DND-41 (cell line): ENCODE data around the gene CIAO3.

Experiments used
- ATAC-seq: fragments of 200-7000 bp; cut with Tn5 transposase; 3 replicates; pipeline ENCODE4 v1.9.1; 2021; ENCODE audit warnings: low read depth; ENCODE audit not compliant: insufficient read depth
- DNase-seq: peaks from one replicate; pipeline ENCODE4 v3.0.0-alpha.2; 2020
- H2AFZ ChIP-seq: 2 replicates; pipeline ENCODE4 v1.6.0; 2012; ENCODE audit warnings: low read depth, low read length
- H3K27ac ChIP-seq: 2 replicates; pipeline ENCODE4 v1.5.1; 2012; ENCODE audit warnings: low read length, inconsistent platforms
- H3K27me3 ChIP-seq: fragments of 200-600 bp; sonication (generic); 2 replicates; pipeline ENCODE4 v1.6.0; 2012; ENCODE audit warnings: low read length, mild to moderate bottlenecking, inconsistent platforms; ENCODE audit not compliant: insufficient read depth, poor library complexity
- H3K36me3 ChIP-seq: 2 replicates; pipeline ENCODE4 v1.5.1; 2012; ENCODE audit warnings: low read length, inconsistent platforms; ENCODE audit not compliant: insufficient read depth
- H3K4me1 ChIP-seq: 2 replicates; pipeline ENCODE4 v1.5.1; 2012; ENCODE audit warnings: mild to moderate bottlenecking, low read length; ENCODE audit not compliant: insufficient read depth
- H3K4me2 ChIP-seq: 2 replicates; pipeline ENCODE4 v1.6.0; 2012; ENCODE audit warnings: mild to moderate bottlenecking, moderate library complexity, low read length, inconsistent platforms; ENCODE audit not compliant: insufficient read depth
- H3K4me3 ChIP-seq, 2 experiments: fragments of 200-600 bp in 1 of 2; shearing (Covaris generic) in 1 of 2; 2 replicates each; pipeline ENCODE4 v1.5.1; 2012 to 2016; ENCODE audit warnings: inconsistent platforms in 2 of 2, low read length in 2 of 2, mild to moderate bottlenecking in 2 of 2, low read depth in 1 of 2, moderate library complexity in 1 of 2
- H3K79me2 ChIP-seq: 2 replicates; pipeline ENCODE4 v1.6.0; 2012; ENCODE audit warnings: low read length, inconsistent platforms; ENCODE audit not compliant: insufficient read depth
- H3K9ac ChIP-seq: 2 replicates; pipeline ENCODE4 v1.6.0; 2012; ENCODE audit warnings: low read depth, mild to moderate bottlenecking, inconsistent platforms, low read length, moderate library complexity
- H3K9me3 ChIP-seq: 2 replicates; pipeline ENCODE4 v1.5.1; 2012; ENCODE audit warnings: low read length, moderate library complexity, mild to moderate bottlenecking, inconsistent platforms; ENCODE audit not compliant: insufficient read depth, severe bottlenecking
- H4K20me1 ChIP-seq: 2 replicates; pipeline ENCODE4 v1.6.0; 2012; ENCODE audit warnings: low read length; ENCODE audit not compliant: insufficient read depth
- CTCF ChIP-seq: IDR thresholded peaks from 2 replicates; pipeline ENCODE4 v1.5.1; 2012; ENCODE audit warnings: borderline replicate concordance, low read length, moderate library complexity, mild to moderate bottlenecking; ENCODE audit not compliant: poor library complexity, severe bottlenecking; ENCODE audit errors: extremely low read depth
- EZH2 ChIP-seq: IDR thresholded peaks from 3 replicates; pipeline ENCODE4 v1.6.1; 2012; ENCODE audit warnings: borderline replicate concordance, low read depth, mild to moderate bottlenecking, moderate library complexity, low read length, inconsistent platforms; ENCODE audit not compliant: severe bottlenecking

CIAO3 gene

GRCh38 chr16:769934-770333 lies 29.1 kb upstream of the CIAO3 start:
- H3K9me3 ChIP-seq: no peaks in the 10 kb centered on the region
- H4K20me1 ChIP-seq: no peaks in the 10 kb centered on the region; the same call in none of the 2 replicates
- H3K27ac ChIP-seq: no peak overlapping the region
- H3K27me3 ChIP-seq: no peaks in the 10 kb centered on the region
- H3K4me1 ChIP-seq: no peaks in the 10 kb centered on the region
- DNase-seq (no peak), ATAC-seq (no peak)
- H3K4me2 ChIP-seq: no peak overlapping the region
- TF ChIP-seq CTCF: no peak
- H3K79me2 ChIP-seq: no peaks in the 10 kb centered on the region
- H3K9ac ChIP-seq: no peak overlapping the region
- no peaks in the 10 kb centered on the region for H3K36me3 ChIP-seq
- H3K4me3 ChIP-seq: no peak overlapping the region
- no peak overlapping the region for H2AFZ ChIP-seq

- Histone ChIP-seq H3K27ac (no peak overlapping the region), H3K4me1 (no peaks in the 10 kb centered on the region), H4K20me1 (no peaks in the 10 kb centered on the region; the same call in none of the 2 replicates), H3K9me3 (no peaks in the 10 kb centered on the region), H3K9ac (no peak overlapping the region), H3K4me3 (no peak overlapping the region), H3K36me3 (no peaks in the 10 kb centered on the region), H2AFZ (no peak overlapping the region), H3K4me2 (no peak overlapping the region), H3K27me3 (no peaks in the 10 kb centered on the region), H3K79me2 (no peaks in the 10 kb centered on the region)
- ATAC-seq (no peak), DNase-seq (no peak)
- no peak for TF ChIP-seq EZH2
Observed at GRCh38 chr16:769184-769784, 28.5 kb upstream of the CIAO3 start.

- Histone ChIP-seq H3K27ac (no peak overlapping the region), H3K27me3 (no peaks in the 10 kb centered on the region), H4K20me1 (no peaks in the 10 kb centered on the region; the same call in none of the 2 replicates), H3K79me2 (no peaks in the 10 kb centered on the region), H3K9ac (no peak overlapping the region), H3K4me3 (no peak overlapping the region), H3K9me3 (no peaks in the 10 kb centered on the region), H3K36me3 (no peaks in the 10 kb centered on the region), H2AFZ (no peak overlapping the region), H3K4me2 (no peak overlapping the region), H3K4me1 (no peaks in the 10 kb centered on the region)
- no peak for DNase-seq
- ATAC-seq: no peak
- TF ChIP-seq CTCF (no peak), EZH2 (no peak)
Observed at GRCh38 chr16:768428-768827, 27.6 kb upstream of the CIAO3 start.

GRCh38 chr16:767743-768235 lies 27.0 kb upstream of the CIAO3 start:
- Histone ChIP-seq H3K4me2 (no peak overlapping the region), H3K27me3 (no peaks in the 10 kb centered on the region), H3K4me3 (no peak overlapping the region), H3K9me3 (no peaks in the 10 kb centered on the region), H3K27ac (no peak overlapping the region), H4K20me1 (no peaks in the 10 kb centered on the region; the same call in 1 of the 2 replicates), H2AFZ (no peak overlapping the region), H3K36me3 (no peaks in the 10 kb centered on the region), H3K79me2 (no peaks in the 10 kb centered on the region), H3K9ac (no peak overlapping the region), H3K4me1 (no peaks in the 10 kb centered on the region)
- TF ChIP-seq EZH2: no peak
- no peak for TF ChIP-seq CTCF
- DNase-seq (no peak), ATAC-seq (no peak)
